ENCODE measurements around the gene ALK. TPM values are rescaled to one million over a fixed set of nuclear protein-coding genes. Genes with fewer than 3 reads are reported as not detected.

ALK gene
- total and polyA plus RNA-seq, 2 donors (not counting 1 experiment from before 2014, with no cell fraction given), result not detected

DNA sequence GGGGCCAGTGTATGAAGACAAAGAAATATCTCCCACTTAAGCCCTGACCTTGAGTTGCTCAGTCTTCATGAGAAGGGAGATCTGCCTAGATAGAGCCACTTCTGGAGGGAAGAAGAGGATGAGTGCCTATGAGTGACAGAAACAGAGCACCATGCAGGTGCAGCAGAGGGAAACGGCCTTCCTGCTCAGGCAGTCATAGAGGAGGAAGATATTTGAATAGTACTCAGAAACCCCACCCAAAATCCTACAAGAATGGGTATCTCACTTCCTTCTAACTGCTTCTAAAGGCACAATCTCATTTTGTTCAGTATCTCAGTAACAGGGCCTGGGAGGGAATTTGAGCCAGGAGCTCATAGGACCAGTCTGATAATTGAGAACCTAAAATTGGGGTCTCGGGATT lies 339.3 kb downstream of the ALK start:
- Histone ChIP-seq H3K9ac (ENCODE audit: low read length) (no peak overlapping the region), H3K9me3 (ENCODE audit: control extremely low read depth in 1 of 3, control insufficient read depth in 2 of 3, insufficient read depth in 1 of 3, low read length in 2 of 3) (peaks cover 0 to 6% (median 0%) of the 10 kb centered on the region in 3 donors), H3K27ac (ENCODE audit: low read length in 2 of 2) (no peak overlapping the region), H3K27me3 (replicated peaks in 1 of 4; ENCODE audit: control extremely low read depth in 1 of 4, control insufficient read depth in 3 of 4, insufficient read depth in 4 of 4, low read length in 3 of 4) (no peaks in the 10 kb centered on the region), H3K36me3 (replicated peaks in 1 of 2; ENCODE audit: control extremely low read depth in 1 of 2, control insufficient read depth in 1 of 2, extremely low read depth in 1 of 2, insufficient read depth in 2 of 2, low read length in 1 of 2) (no peaks in the 10 kb centered on the region), H3K4me3 (ENCODE audit: control extremely low read depth in 1 of 5, extremely low read depth in 1 of 5, insufficient read depth in 1 of 5, low read depth in 2 of 5, low read length in 4 of 5) (no peak overlapping the region), H2AFZ (ENCODE audit: insufficient read depth, low read depth, low read length, poor library complexity, severe bottlenecking) (no peak overlapping the region), H3K4me2 (replicated peaks; ENCODE audit: low read depth, low read length, poor library complexity, severe bottlenecking) (no peak overlapping the region), H3K4me1 (ENCODE audit: control insufficient read depth in 2 of 2, insufficient read depth in 2 of 2, low read length in 2 of 2) (peaks cover 0 to 4% of the 10 kb centered on the region in 2 donors), H4K20me1 (ENCODE audit: control insufficient read depth, insufficient read depth, low read length, poor library complexity, severe bottlenecking) (no peaks in the 10 kb centered on the region), H3K79me2 (ENCODE audit: control insufficient read depth, insufficient read depth, low read length) (no peaks in the 10 kb centered on the region)
- WGBS (ENCODE audit: insufficient coverage), result 100% methylated on average over 1 of the region's 2 CpGs
- no peaks in the 10 kb centered on the region for H3K9me3 Mint-ChIP-seq (ENCODE audit: insufficient read depth)
- no peak for TF ChIP-seq EZH2 (IDR thresholded peaks at IDR 0.05; ENCODE audit: borderline replicate concordance, insufficient read depth, low read depth, low read length, poor library complexity, severe bottlenecking)
- TF ChIP-seq, protein P1, sequence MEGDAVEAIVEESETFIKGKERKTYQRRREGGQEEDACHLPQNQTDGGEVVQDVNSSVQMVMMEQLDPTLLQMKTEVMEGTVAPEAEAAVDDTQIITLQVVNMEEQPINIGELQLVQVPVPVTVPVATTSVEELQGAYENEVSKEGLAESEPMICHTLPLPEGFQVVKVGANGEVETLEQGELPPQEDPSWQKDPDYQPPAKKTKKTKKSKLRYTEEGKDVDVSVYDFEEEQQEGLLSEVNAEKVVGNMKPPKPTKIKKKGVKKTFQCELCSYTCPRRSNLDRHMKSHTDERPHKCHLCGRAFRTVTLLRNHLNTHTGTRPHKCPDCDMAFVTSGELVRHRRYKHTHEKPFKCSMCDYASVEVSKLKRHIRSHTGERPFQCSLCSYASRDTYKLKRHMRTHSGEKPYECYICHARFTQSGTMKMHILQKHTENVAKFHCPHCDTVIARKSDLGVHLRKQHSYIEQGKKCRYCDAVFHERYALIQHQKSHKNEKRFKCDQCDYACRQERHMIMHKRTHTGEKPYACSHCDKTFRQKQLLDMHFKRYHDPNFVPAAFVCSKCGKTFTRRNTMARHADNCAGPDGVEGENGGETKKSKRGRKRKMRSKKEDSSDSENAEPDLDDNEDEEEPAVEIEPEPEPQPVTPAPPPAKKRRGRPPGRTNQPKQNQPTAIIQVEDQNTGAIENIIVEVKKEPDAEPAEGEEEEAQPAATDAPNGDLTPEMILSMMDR (IDR thresholded peaks at IDR 0.05), result no peak
- DNase-seq (no peak), ATAC-seq (ENCODE audit: low read depth) (no peak)
- ChIA-PET CTCF (no interaction called here), POLR2A (no interaction called here)
- peaks cover 2% of the 10 kb centered on the region for H3K27me3 Mint-ChIP-seq
- no peak overlapping the region for H3K4me3 Mint-ChIP-seq
- intact Hi-C loops (cut with micrococcal nuclease), result no loop called here
- no peak overlapping the region for H3K27ac Mint-ChIP-seq
- peaks cover 9% of the 10 kb centered on the region for H3K4me1 Mint-ChIP-seq

DNA sequence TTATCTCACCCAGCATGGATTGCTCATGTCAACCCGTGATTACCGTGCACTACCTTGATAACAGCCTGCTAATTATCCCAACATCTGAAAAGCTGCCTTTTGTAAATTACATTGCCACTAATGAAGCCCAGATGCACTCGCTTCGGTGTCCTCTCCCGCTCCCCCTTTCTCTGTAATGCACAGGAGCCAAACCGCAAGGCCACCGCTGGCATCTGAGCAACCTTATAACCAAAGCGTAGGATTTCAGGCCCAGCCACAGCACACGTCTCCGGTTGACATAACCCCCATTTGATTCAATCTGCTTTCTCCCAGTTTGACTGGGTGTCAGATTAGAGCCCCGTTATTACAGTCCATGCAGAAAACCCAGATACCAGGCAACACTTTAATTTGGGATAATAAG lies 341.2 kb downstream of the ALK start:
- Histone ChIP-seq H2AFZ (ENCODE audit: insufficient read depth, low read depth, low read length, poor library complexity, severe bottlenecking) (no peak overlapping the region), H3K4me3 (ENCODE audit: control extremely low read depth in 1 of 5, extremely low read depth in 1 of 5, insufficient read depth in 1 of 5, low read depth in 2 of 5, low read length in 4 of 5) (no peak overlapping the region), H3K4me2 (replicated peaks; ENCODE audit: low read depth, low read length, poor library complexity, severe bottlenecking) (no peak overlapping the region), H3K27ac (ENCODE audit: low read length in 2 of 2) (no peak overlapping the region), H3K36me3 (replicated peaks in 1 of 2; ENCODE audit: control extremely low read depth in 1 of 2, control insufficient read depth in 1 of 2, extremely low read depth in 1 of 2, insufficient read depth in 2 of 2, low read length in 1 of 2) (no peaks in the 10 kb centered on the region), H3K9ac (ENCODE audit: low read length) (no peak overlapping the region), H3K79me2 (ENCODE audit: control insufficient read depth, insufficient read depth, low read length) (no peaks in the 10 kb centered on the region), H4K20me1 (ENCODE audit: control insufficient read depth, insufficient read depth, low read length, poor library complexity, severe bottlenecking) (no peaks in the 10 kb centered on the region), H3K9me3 (ENCODE audit: control extremely low read depth in 1 of 3, control insufficient read depth in 2 of 3, insufficient read depth in 1 of 3, low read length in 2 of 3) (peaks cover 0 to 6% (median 0%) of the 10 kb centered on the region in 3 donors), H3K4me1 (ENCODE audit: control insufficient read depth in 2 of 2, insufficient read depth in 2 of 2, low read length in 2 of 2) (peaks cover 0 to 4% of the 10 kb centered on the region in 2 donors), H3K27me3 (replicated peaks in 1 of 4; ENCODE audit: control extremely low read depth in 1 of 4, control insufficient read depth in 3 of 4, insufficient read depth in 4 of 4, low read length in 3 of 4) (no peaks in the 10 kb centered on the region)
- intact Hi-C loops (cut with micrococcal nuclease), result no loop called here
- DNase-seq (no peak), ATAC-seq (ENCODE audit: low read depth) (no peak)
- TF ChIP-seq, protein P1 (IDR thresholded peaks at IDR 0.05), result no peak
- TF ChIP-seq EZH2 (IDR thresholded peaks at IDR 0.05; ENCODE audit: borderline replicate concordance, insufficient read depth, low read depth, low read length, poor library complexity, severe bottlenecking), result no peak
- ChIA-PET CTCF (no interaction called here), POLR2A (no interaction called here)
- H3K9me3 Mint-ChIP-seq (ENCODE audit: insufficient read depth), result no peaks in the 10 kb centered on the region
- peaks cover 9% of the 10 kb centered on the region for H3K4me1 Mint-ChIP-seq
- WGBS (ENCODE audit: insufficient coverage), result 91% methylated on average over 11 of the region's 11 CpGs
- H3K4me3 Mint-ChIP-seq, result no peak overlapping the region
- no peak overlapping the region for H3K27ac Mint-ChIP-seq
- peaks cover 2% of the 10 kb centered on the region for H3K27me3 Mint-ChIP-seq
